ENCODE measurements around the gene F7.
"Not testable (repeated sequence)": the region's sequence is repeated elsewhere in the genome, so short reads cannot be mapped to it uniquely, and the experiment has no call there.

DNA sequence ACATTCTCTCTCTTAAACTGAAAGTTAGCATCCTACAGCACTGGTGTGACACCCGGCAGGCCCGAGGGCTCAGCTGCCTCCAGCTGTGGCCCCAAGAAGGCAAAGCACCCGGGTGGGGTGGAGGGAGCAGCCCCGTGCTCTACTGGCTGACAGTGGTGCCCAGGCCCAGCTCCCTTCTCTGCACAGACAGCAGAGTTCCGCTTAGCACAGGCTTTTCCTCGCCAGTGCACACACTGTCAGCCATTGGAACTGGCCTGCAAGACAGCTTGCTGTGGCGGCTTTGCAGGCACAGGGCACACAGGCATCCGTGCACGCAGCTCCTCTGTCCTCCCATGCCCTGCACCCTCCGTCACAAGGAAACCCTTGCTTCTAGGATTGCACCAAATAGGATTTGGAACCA lies 3.3 kb upstream of the F7 start:
- TF ChIP-seq, protein P1, sequence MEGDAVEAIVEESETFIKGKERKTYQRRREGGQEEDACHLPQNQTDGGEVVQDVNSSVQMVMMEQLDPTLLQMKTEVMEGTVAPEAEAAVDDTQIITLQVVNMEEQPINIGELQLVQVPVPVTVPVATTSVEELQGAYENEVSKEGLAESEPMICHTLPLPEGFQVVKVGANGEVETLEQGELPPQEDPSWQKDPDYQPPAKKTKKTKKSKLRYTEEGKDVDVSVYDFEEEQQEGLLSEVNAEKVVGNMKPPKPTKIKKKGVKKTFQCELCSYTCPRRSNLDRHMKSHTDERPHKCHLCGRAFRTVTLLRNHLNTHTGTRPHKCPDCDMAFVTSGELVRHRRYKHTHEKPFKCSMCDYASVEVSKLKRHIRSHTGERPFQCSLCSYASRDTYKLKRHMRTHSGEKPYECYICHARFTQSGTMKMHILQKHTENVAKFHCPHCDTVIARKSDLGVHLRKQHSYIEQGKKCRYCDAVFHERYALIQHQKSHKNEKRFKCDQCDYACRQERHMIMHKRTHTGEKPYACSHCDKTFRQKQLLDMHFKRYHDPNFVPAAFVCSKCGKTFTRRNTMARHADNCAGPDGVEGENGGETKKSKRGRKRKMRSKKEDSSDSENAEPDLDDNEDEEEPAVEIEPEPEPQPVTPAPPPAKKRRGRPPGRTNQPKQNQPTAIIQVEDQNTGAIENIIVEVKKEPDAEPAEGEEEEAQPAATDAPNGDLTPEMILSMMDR (IDR thresholded peaks at IDR 0.05), result not testable (repeated sequence)
- TF ChIP-seq POLR2A (IDR thresholded peaks at IDR 0.05), result not testable (repeated sequence)
